CD4-positive, alpha-beta T cell treated with Interleukin-6 for 4 hours (primary cell): Measurements from ENCODE around the gene MAP3K5.
"Not testable (repeated sequence)": the region's sequence is repeated elsewhere in the genome, so short reads cannot be mapped to it uniquely, and the experiment has no call there.

Source experiments
- DNase-seq: peaks from one replicate; pipeline ENCODE4 v3.0.0-alpha.2; 2020; ENCODE audit warnings: mixed read lengths

The MAP3K5 gene

DNA sequence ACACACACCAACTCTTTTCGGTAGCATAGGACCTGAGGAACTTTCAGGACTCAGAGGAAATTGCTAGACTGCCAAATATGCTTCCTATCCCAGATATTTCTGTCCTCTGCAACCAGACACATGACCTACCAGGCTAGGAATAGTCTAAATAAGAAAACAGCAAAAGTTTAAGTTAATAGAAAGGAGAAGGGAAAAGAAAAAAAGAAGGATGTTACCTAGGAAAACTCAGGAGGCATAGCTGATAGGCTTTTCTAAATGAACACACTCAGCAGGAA is 74.6 kb downstream of the MAP3K5 start:
- no peak for DNase-seq

- no peak for DNase-seq
These were observed 75.2 kb downstream of the MAP3K5 start for GRCh38 chr6:136716917-136717715.

GRCh38 chr6:136712642-136713041 is 79.6 kb downstream of the MAP3K5 start:
- DNase-seq, result not testable (repeated sequence)

- no peak for DNase-seq
These were observed 80.6 kb downstream of the MAP3K5 start for GRCh38 chr6:136711644-136712043.

DNA sequence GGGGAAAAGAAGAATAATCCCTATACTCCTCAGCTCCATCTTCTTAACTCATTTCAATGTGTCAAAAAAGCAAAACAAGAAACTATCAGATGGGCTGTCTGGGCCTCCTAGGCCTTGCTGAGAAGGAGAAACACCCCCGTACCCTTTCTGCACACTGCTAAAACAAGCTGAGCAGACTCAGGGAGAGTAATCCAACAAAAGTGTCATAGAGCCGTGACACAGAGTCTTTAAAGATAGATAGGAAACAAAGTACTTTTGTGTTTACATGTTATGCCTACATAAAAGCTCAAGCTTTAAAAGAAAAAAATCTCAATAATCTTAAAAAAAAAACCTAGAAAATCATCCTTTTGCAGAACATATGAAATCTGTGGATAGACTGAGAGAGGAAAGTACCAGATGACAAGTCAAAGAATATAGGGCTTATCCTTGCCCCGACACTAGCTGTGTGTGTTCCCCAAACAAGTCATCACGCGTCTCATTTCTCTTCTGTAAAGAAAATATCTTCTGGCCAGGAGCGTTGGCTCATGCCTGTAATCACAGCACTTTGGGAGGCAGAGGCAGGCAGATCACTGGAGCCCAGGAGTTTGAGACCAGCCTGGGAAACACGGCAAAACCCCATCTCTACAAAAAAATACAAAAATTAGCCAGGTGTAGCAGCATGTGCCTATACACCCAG is 81.3 kb downstream of the MAP3K5 start:
- no peak for DNase-seq

GRCh38 chr6:136709429-136709828 is 82.8 kb downstream of the MAP3K5 start:
- DNase-seq, result no peak

- DNase-seq, result no peak
These were observed 85.8 kb downstream of the MAP3K5 start for GRCh38 chr6:136706430-136706829.

GRCh38 chr6:136703331-136703865 is 88.9 kb downstream of the MAP3K5 start:
- no peak for DNase-seq

DNA sequence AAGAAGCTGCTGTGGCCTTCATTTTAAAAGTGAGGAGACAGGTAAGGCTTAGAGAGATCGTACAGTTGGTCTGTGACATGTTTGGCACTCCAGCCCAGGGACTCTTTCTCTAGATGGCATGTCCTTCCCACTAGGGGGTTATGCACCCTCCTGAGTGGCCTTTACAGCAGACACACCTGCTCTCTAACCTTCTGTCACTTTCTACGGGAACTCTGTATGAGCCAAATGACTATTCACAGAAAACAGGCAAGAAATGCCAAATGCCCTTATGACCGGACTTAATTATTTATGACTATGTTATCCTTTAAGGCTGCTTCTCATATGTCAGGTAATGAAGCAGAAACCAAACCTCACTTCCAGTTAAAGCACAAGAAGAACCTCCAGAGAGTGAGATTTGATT is 91.2 kb downstream of the MAP3K5 start:
- no peak for DNase-seq

GRCh38 chr6:136699358-136699757 is 92.9 kb downstream of the MAP3K5 start:
- no peak for DNase-seq

- DNase-seq, result no peak
These were observed 95.4 kb downstream of the MAP3K5 start for GRCh38 chr6:136696783-136697364.

DNA sequence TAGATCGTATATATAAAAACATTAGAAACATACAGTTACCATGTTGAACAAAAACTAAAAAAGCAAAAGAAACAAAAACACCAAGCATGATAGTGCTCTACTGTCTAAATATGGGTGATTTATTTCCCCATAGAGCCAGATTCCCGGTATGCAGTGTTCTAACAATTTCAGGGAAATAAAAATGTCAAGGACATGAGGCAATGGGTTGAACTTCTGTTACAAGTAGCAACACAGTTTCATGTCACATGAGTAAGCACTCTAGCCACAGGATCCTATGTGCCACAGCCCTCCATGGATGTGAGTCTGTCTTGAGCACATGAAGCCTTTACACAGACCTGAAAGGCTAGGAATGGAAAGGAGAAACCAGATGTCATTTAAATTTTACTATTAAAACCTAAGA is 96.0 kb downstream of the MAP3K5 start:
- no peak for DNase-seq

DNA sequence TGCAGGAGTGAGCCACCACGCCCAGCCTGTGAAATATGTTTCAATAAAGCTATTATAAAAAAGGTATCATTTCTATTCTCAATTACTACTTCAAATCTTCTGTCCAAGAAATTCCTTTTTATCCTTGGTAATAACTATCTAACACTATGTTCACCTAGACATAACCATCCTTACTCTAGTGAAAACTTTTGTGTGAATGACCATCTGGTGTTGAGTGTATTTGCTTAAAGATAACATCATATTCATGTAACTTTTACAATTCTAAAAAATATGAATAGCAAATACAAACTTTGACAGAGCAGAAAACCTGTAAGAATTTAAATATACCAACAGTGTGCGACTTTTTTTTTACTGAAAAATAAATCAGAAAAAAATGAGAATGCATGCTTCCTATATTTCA is 96.9 kb downstream of the MAP3K5 start:
- DNase-seq, result no peak

DNA sequence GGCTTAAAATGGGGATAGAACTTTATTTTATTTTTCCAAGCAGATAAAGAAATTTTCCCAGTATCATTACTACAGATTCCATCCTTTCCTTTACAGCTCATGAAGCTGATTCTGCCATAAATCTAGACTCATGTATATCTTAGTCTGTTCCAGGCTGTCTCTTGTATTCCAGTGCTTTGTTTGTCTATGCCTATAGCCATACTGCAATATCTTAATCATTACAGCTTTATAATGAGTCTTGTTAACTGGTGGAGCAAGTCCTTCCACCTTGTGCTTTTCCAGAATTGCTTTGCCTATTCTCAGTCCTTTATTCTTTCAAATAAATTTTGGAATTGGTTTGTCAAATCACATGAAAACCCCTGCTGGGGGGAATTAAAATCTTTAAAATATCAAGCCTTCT is 99.2 kb downstream of the MAP3K5 start:
- no peak for DNase-seq

DNA sequence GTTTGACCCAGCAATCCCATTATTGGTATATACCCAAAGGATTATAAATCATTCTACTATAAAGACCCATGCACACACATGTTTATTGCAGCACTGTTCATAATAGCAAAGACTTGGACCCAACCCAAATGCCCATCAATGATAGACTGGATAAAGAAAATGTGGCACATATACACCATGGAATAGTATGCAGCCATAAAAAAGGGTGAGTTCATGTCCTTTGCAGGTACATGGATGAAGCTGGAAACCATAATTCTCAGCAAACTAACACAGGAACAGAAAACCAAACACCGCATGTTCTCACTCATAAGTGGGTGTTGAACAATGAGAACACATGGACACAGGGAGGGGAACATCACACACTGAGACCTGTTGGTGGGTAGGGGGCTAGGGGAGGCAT is 104.4 kb downstream of the MAP3K5 start:
- DNase-seq, result not testable (repeated sequence)

DNA sequence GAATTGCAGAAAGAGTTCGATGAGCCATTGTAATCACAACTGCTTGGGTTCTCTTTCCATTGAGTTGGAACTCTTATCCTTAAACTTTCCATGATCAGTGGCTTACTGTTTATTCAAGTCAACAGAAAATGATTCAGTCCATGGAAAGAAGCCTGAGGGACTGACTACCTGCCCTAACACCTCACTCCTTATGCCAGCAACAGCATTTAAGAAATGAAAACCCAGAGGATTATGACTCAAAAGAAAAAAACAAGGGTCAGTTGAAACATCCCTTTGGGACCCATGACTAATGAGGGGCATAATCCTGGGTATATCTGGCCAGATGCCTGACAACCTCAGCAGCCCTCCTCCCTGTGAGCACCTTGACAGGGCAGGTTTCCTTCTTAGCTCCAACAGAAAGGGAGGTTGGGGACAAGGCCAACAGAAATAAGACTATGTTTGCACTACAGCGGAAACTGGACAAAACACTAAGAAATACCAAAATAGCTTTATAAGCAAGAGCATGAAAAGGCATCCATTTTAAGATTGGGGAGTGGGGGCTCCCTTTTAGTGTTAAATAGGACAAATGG is 106.7 kb downstream of the MAP3K5 start:
- DNase-seq, result no peak

GRCh38 chr6:136684466-136684865 is 107.8 kb downstream of the MAP3K5 start:
- DNase-seq, result no peak

GRCh38 chr6:136683209-136683941 is 108.9 kb downstream of the MAP3K5 start:
- DNase-seq, result no peak

DNA sequence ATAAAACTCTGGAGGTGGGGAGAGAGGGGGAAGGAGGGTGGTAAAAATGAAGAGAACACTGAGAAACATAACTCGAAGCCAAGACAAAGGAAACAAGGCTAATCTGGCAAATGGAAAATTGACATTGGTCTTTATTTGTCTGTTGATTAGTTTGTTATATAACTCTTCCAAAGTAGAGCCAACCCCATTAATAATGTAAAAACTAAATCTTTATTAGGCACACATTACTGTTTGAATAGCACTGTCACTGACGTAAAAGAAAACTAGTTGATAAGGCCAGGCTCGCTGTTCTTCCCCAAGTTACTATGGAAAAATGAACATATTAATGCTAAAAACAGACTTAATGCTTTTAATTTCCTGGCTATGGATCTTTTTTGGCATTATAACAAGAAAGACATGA is 110.0 kb downstream of the MAP3K5 start:
- DNase-seq, result no peak

DNA sequence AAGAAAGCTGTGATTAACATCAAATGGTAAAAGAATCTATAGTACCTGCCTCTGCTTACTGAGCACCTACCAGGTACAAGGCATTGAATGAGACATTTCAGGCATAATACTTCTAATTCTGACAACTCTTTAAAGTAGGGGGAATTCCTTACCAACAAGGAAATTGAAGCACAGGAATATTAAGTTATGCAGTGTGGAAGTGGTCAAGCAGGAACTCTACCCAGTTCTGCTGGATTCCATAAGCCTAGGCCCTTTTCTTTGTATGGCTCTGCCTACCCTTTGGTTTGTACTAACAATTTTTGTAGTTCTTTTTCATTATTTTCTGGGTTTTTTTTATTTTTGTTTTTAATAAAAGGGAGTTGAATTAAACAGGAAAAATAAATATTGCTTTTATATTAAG is 114.5 kb downstream of the MAP3K5 start:
- no peak for DNase-seq

DNA sequence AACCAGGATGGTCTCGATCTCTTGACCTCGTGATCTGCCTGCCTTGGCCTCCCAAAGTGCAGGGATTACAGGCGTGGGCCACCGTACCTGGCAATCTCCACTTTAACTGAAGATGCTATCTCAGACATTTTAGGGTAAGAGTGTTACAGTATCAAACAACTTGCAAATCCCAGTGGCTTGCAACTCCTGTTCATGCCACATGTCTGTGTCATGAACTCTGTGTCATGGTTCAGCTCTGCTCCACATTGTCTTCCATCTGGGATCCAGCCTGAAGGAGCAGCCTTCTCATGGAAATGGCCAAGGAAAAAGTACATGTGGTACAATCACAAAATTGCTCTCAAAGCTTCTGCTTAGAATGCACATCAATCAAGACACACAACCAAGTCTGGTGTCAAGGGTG is 114.9 kb downstream of the MAP3K5 start:
- no peak for DNase-seq

GRCh38 chr6:136676075-136676474 is 116.2 kb downstream of the MAP3K5 start:
- DNase-seq, result no peak

- DNase-seq, result no peak
These were observed 118.7 kb downstream of the MAP3K5 start for GRCh38 chr6:136673571-136673970.
